ENCODE results near the gene PPM1E.
"Not testable (repeated sequence)": the region's sequence is repeated elsewhere in the genome, so short reads cannot be mapped to it uniquely, and the experiment has no call there.

PPM1E gene

GRCh38 chr17:58783380-58783779, 27.7 kb downstream of the PPM1E start:
- DNase-seq = no peak

GRCh38 chr17:58785097-58785496, 29.4 kb downstream of the PPM1E start:
- no peak for DNase-seq

- no peak for DNase-seq
These were observed 31.1 kb downstream of the PPM1E start for GRCh38 chr17:58786586-58787295.

DNA sequence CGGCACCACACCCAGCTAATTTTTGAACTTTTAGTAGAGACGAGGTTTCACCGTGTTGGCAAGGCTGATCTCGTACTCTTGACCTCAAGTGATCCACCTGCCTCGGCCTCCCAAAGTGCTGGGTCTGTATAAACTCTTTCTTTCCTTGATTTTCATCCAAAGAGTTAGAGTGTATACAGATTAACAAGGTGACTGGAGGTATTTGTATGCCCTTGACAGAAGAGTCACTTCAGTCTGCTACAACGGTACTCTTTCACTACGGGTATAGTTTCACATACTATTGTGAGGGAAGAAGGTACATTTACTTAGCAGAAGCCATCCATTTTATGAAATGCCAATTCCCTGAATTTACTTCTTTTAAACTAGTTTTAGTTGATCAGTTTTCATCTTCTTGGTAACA, 32.5 kb downstream of the PPM1E start:
- no peak for DNase-seq

DNA sequence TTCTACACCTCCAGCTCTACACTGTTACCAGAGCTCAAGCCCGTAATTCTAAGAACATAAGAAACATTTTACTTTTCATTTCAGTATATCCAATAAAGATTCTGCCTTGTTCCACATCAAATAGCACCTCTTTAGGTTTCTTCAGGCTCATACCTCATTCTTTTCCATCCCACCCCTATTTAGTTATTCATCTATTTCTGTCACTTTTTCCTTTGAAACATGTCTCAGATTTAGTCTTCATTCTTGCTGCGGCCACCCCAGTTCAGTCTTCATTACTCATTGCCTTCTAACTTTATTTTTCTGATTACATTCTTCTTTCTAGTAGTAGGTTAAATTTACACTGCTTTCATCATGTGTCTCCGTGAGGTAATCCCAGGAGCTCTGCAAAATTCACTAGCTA, 33.5 kb downstream of the PPM1E start:
- DNase-seq = no peak

GRCh38 chr17:58789831-58790230, 34.2 kb downstream of the PPM1E start:
- DNase-seq = no peak

DNA sequence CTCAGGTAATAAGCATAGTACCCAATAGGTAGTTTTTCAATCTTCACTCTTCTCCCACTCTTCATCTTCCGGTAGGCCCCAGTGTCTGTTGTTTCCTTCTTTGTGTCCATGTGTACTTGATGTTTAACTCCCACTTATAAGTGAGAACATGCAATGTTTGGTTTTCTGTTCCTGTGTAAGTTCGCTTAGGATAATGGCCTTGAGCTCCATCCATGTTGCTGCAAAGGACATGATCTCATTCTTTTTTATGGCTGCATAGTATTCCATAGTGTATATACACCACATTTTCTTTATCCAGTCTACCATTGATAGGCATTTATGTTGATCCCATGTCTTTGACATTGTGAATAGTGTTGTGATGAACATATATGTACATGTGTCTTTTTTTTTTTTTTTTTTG, 38.9 kb downstream of the PPM1E start:
- DNase-seq = not testable (repeated sequence)

DNA sequence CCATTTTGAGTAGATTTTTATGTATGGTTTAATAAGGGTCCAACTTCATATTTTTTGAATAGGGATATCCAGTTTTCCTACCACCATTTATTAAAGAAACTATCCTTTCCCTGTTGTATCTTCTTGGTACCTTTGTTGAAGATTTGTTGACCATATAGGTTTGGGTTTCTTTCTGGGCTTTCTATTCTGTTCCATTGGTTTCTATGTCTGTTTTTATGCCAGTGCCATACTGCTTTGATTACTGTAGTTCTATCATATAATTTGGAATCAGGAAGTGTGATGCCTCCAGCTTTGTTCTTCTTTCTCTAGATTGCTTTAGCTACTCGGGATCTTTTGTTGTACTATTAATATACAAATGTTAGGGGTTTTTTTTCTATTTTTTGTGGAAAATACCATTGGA, 46.5 kb downstream of the PPM1E start:
- DNase-seq = no peak

GRCh38 chr17:58806046-58806445, 50.4 kb downstream of the PPM1E start:
- no peak for DNase-seq

DNA sequence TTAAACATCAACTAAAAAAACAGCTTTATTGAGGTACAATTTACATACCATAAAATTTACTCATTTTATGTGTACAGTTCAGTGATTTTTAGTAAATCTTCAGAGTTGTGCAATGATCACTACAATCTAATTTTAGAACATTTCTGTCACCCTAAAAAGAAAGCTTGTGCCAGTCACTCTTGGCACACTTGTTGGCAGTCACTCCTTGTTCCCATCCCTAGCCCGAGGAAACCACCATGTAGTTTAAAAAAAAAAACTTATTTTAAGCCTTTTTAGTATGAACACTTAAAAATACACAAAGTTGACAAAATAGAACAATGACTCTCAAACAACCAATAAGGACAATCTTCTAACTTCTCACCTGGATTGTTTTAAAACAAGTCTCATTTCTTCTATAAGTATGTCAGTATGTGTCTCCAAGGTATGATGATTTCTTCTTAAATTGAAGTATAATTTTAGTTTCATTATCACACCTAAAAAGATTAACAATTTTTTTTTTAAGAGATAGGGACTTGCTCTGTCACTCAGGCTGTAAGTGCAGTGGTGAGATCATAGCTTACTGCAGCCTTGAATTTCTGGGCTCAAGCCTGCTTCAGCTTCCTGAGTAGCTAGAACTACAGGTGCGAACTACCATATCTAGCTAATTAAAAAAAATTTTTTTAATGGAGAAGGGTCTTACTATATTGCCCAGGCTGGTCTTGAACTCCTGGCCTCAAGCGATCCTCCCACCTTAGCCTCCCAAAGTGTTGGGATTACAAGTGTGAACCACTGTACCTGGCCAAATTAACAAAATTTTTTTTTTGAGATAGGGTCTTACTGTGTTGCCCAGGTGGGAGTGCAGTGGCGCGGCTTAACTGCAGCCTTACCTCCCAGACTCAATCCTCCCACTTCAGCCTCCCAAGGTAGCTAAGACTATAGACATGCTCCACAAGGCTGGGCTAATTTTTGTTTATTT, 53.2 kb downstream of the PPM1E start:
- DNase-seq = no peak

DNA sequence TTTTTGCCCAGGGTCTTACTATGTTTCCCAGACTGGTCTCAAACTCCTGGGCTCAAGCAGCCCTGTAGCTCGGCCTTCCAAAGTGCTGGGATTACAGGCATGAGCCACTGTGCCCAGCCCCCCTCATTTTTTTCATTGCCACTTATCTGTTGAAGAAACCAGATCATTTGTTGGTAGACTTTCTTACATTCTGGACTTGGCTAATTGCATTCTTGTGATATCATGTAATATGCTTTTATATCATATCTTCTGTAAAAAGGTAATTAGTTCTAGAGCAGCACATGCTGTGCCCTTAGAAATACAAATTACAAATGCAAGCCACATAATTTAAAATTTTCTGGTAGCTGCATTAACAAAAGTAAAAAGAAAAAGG, 53.9 kb downstream of the PPM1E start:
- no peak for DNase-seq

GRCh38 chr17:58811290-58811689, 55.6 kb downstream of the PPM1E start:
- no peak for DNase-seq

DNA sequence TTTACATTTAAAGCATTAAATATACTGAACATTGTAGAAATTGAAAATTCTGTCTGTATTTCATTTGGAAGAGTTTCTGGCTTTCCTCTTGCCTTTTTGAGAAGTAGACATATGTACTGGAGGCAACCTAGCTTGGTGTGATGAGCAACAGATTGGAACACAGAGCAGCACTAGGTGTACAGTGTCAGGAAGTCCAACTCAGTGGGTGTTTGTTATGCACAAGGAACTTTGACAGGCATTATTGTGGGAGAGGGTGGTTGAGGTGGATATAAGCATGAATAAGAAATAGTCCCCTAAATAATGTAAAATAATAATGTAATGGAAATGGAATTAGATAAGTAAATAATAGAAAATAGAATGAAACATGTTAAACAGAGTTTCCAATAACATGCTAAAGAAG, 58.1 kb downstream of the PPM1E start:
- no peak for DNase-seq

DNA sequence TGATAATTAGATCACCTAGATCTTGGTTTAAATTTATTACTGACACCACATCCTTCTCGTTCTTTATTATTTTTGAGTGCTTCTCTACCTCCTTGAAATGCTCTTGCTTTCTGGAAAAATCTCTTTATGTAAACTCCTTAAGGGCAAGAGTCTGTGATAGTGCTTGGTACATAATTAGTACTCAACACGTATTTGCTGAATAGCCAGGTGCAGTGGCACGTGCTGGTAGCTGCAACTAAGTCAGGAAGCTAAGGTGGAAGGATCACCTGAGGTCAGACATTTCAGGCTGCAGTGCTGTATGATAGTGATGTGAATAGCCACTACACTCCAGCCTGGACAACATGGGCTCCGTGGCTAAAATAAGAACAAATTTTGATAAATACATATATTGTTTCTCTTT, 63.0 kb downstream of the PPM1E start:
- DNase-seq = no peak

GRCh38 chr17:58822148-58823050, 66.7 kb downstream of the PPM1E start:
- no peak for DNase-seq

GRCh38 chr17:58823051-58823525, 67.4 kb downstream of the PPM1E start:
- DNase-seq = no peak

DNA sequence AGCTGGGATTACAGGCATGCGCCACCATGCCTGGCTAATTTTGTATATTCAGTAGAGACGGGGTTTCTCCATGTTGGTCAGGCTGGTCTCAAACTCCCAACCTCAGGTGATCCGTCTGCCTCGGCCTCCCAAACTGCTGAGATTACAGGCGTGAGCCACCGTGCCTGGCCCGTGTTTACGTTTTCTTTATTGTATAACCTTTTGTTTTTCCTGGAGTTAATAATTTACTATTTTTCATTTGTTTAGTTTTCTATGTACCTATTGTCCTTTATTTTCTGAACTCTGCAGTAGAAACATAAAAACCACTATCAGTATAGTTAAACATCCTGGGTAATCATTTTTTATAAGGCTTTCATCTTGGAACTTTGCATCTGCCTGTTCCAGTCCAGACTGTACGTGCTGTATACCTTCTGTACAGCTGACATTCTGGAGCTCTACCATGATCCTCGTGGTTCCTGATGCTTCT, 73.6 kb downstream of the PPM1E start:
- DNase-seq = no peak

DNA sequence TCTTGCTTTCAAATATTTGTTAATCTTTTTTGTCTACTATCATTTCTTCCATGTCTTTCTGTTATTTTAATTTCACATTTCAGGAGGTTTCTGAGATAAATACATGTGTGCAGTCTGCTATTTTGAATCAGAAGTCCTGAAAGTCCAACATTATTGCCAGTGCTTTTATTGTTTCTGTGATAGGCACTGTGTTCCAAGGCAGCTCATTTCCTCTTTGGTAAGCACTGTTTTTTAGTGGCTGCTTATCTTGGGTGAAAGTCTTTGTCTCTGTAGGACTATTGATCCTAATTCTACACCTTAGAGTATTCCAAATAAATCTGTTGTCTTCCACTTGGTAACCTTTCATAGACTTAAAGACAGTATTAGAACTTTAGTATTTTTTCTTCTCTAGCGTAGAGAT, 76.1 kb downstream of the PPM1E start:
- DNase-seq = no peak

DNA sequence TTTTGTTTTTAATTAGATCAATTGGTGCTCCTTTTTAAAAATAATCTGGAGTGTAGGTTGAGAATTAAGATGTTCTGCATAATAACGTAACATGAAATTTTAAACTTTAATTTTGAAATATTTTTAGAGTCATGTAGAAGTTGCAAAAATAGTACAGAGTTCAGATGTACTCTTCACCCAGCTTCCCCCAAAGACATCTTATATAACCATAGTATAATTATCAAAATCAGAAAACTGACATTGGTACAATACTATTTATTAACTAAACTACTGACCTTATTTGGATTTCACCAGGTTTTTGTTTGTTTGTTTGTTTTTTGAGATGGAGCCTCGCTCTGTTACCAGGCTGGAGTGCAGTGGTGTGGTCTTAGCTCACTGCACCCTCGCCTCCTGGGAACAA, 76.9 kb downstream of the PPM1E start:
- DNase-seq = no peak

GRCh38 chr17:58837699-58838098, 82.0 kb downstream of the PPM1E start:
- no peak for DNase-seq

- no peak for DNase-seq
These were observed 85.4 kb downstream of the PPM1E start for GRCh38 chr17:58840820-58841612.

- not testable (repeated sequence) for DNase-seq
These were observed 90.8 kb downstream of the PPM1E start for GRCh38 chr17:58846413-58846812.
